HCT116 (cell line): ENCODE results near the gene NIPA2. TPM values are rescaled to one million over a fixed set of nuclear protein-coding genes. Genes with fewer than 3 reads are reported as not detected.

Experiments used
- ATAC-seq: fragments of 200-7000 bp; cut with Tn5 transposase; 2 replicates; pipeline ENCODE4 v1.9.1; 2020; ENCODE audit warnings: mild to moderate bottlenecking, moderate library complexity
- BruUV-seq: library from RNA; stranded (reverse); fragments of 400-500 nt; replicated peaks from 2 replicates; lab custom pipeline; 2021; lab: Mats Ljungman, UMichigan
- CTCF ChIA-PET: fragments of 300-600 bp; sonication (Branson Sonifier 250); formaldehyde crosslinking; loops from one replicate; lab custom pipeline; 2021; ENCODE audit warnings: antibody characterized with exemption; lab: Charles Lee
- POLR2A ChIA-PET: fragments of 300-600, 350-600 bp; sonication (Branson Sonifier 250); formaldehyde crosslinking; loops from one replicate; lab custom pipeline; 2021; ENCODE audit warnings: antibody characterized with exemption; lab: Charles Lee
- RAD21 ChIA-PET, 2 experiments: fragments of 300-600 bp; sonication (Branson Sonifier 250); formaldehyde crosslinking; loops; one replicate each; lab custom pipeline; 2023; ENCODE audit warnings: low total read pairs in 2 of 2; ENCODE audit not compliant: uncharacterized antibody in 2 of 2, unreplicated experiment in 2 of 2, low non-redundant PET in 1 of 2; lab: Charles Lee
- DNase-seq: peaks from one replicate; pipeline ENCODE4 v3.0.0-alpha.2; 2010; ENCODE audit warnings: low read depth, low spot score
- H2AFZ ChIP-seq: fragments of 200-600 bp; shearing (Covaris generic), sonication (generic); 2 replicates; pipeline ENCODE4 v1.6.1; 2017; ENCODE audit warnings: low read depth, mixed run types, mixed read lengths, antibody characterized with exemption, low read length; ENCODE audit not compliant: poor library complexity, severe bottlenecking
- H3K27ac ChIP-seq: 2 replicates; pipeline ENCODE4 v1.5.1; 2012; ENCODE audit warnings: low read depth, low read length
- H3K27me3 ChIP-seq: fragments of 200-600 bp; sonication (generic); 2 replicates; pipeline ENCODE4 v1.6.1; 2016; ENCODE audit warnings: mixed run types, low read length, mixed read lengths; ENCODE audit not compliant: insufficient read depth
- H3K36me3 ChIP-seq, 2 experiments: fragments of 200-500 bp in 1 of 2; fragments of 200-600 bp in 1 of 2; sonication (Bioruptor generic) in 1 of 2; sonication (generic) in 1 of 2; 2 replicates each; pipeline versions ENCODE4 v1.5.1 to v1.6.1; 2014 to 2016; ENCODE audit warnings: low read length in 2 of 2, inconsistent platforms in 1 of 2, mixed read lengths in 1 of 2, mixed run types in 1 of 2; ENCODE audit not compliant: insufficient read depth in 2 of 2, control insufficient read depth in 1 of 2
- H3K4me1 ChIP-seq, 2 experiments: fragments of 200-600 bp in 1 of 2; sonication (generic) in 1 of 2; 2 replicates each; pipeline versions ENCODE4 v1.5.1 to v1.6.1; 2012 to 2017; ENCODE audit warnings: low read length in 2 of 2, inconsistent platforms in 1 of 2, mild to moderate bottlenecking in 1 of 2, mixed read lengths in 1 of 2, mixed run types in 1 of 2, moderate library complexity in 1 of 2; ENCODE audit not compliant: insufficient read depth in 2 of 2, control insufficient read depth in 1 of 2
- H3K4me2 ChIP-seq: fragments of 200-600 bp; sonication (generic); 2 replicates; pipeline ENCODE4 v1.6.1; 2017; ENCODE audit warnings: mixed run types, low read length, mixed read lengths
- H3K4me3 ChIP-seq, 2 experiments: fragments of 200-600 bp in 1 of 2; sonication (generic) in 1 of 2; replicated peaks in 1 of 2; 2 replicates each; pipeline ENCODE4 v1.5.1; 2011 to 2016; ENCODE audit warnings: low read length in 2 of 2, control low read depth in 1 of 2, low read depth in 1 of 2, mild to moderate bottlenecking in 1 of 2, mixed read lengths in 1 of 2, mixed run types in 1 of 2
- H3K79me2 ChIP-seq: fragments of 200-600 bp; sonication (generic); 2 replicates; pipeline ENCODE4 v1.6.1; 2017; ENCODE audit warnings: mild to moderate bottlenecking, mixed run types, low read length, moderate library complexity, mixed read lengths; ENCODE audit not compliant: insufficient read depth
- H3K9ac ChIP-seq: fragments of 200-600 bp; sonication (generic); 2 replicates; pipeline ENCODE4 v1.6.1; 2016; ENCODE audit warnings: low read length, mixed read lengths
- H3K9me2 ChIP-seq: fragments of 200-600 bp; sonication (generic), shearing (Covaris generic); 2 replicates; pipeline ENCODE4 v1.6.1; 2017; ENCODE audit warnings: mixed run types, mild to moderate bottlenecking, moderate library complexity; ENCODE audit not compliant: insufficient read depth
- H3K9me3 ChIP-seq, 2 experiments: fragments of 200-500 bp in 1 of 2; fragments of 200-600 bp in 1 of 2; sonication (Bioruptor generic) in 1 of 2; sonication (generic) in 1 of 2; 2 replicates each; pipeline ENCODE4 v1.6.1; 2014 to 2017; ENCODE audit warnings: low read length in 2 of 2, mixed read lengths in 2 of 2, inconsistent platforms in 1 of 2, low read depth in 1 of 2, mild to moderate bottlenecking in 1 of 2, mixed run types in 1 of 2, moderate library complexity in 1 of 2; ENCODE audit not compliant: control insufficient read depth in 1 of 2, insufficient read depth in 1 of 2
- H4K20me1 ChIP-seq: fragments of 200-600 bp; sonication (generic), shearing (Covaris generic); 2 replicates; pipeline ENCODE4 v1.6.1; 2017; ENCODE audit warnings: mixed run types, mild to moderate bottlenecking, moderate library complexity; ENCODE audit not compliant: insufficient read depth
- CEBPB ChIP-seq: IDR thresholded peaks from 2 replicates; pipeline ENCODE4 v1.6.1; 2012; ENCODE audit warnings: low read depth
- ELF1 ChIP-seq: IDR thresholded peaks from 2 replicates; pipeline ENCODE4 v1.6.1; 2012; ENCODE audit warnings: low read depth, borderline replicate concordance
- EZH2 ChIP-seq: fragments of 200-600 bp; sonication (generic); IDR thresholded peaks from 2 replicates; pipeline ENCODE4 v1.6.1; 2017; ENCODE audit warnings: antibody characterized with exemption, mixed run types
- EZH2phosphoT487 ChIP-seq: fragments of 200-600 bp; IDR thresholded peaks from 2 replicates; pipeline ENCODE4 v1.6.1; 2018; ENCODE audit warnings: antibody characterized with exemption, borderline replicate concordance
- FOSL1 ChIP-seq: IDR thresholded peaks from 2 replicates; pipeline ENCODE4 v1.6.1; 2012; ENCODE audit warnings: low read depth
- JUND ChIP-seq: IDR thresholded peaks from 2 replicates; pipeline ENCODE4 v1.6.1; 2012
- POLR2A ChIP-seq: IDR thresholded peaks from 2 replicates; pipeline ENCODE4 v1.7.0; 2011; ENCODE audit warnings: borderline replicate concordance; ENCODE audit not compliant: insufficient read depth, insufficient read length; ENCODE audit errors: extremely low read depth
- POLR2AphosphoS5 ChIP-seq: IDR thresholded peaks from 2 replicates; pipeline ENCODE4 v1.6.1; 2011; ENCODE audit warnings: mild to moderate bottlenecking, low read depth, low read length, moderate library complexity
- SIN3A ChIP-seq: IDR thresholded peaks from 2 replicates; pipeline ENCODE4 v1.6.1; 2012; ENCODE audit warnings: low read depth
- SRF ChIP-seq: IDR thresholded peaks from 2 replicates; pipeline ENCODE4 v1.6.1; 2012; ENCODE audit warnings: low read depth
- TCF7L2 ChIP-seq: IDR thresholded peaks from 2 replicates; pipeline ENCODE4 v1.7.0; 2011; ENCODE audit warnings: borderline replicate concordance, inconsistent platforms; ENCODE audit not compliant: insufficient read depth, insufficient read length; ENCODE audit errors: extremely low read depth
- YY1 ChIP-seq: IDR thresholded peaks from 2 replicates; pipeline ENCODE4 v1.6.1; 2011; ENCODE audit warnings: low read length, low read depth, moderate library complexity, mild to moderate bottlenecking; ENCODE audit not compliant: insufficient replicate concordance; ENCODE audit errors: extremely low read depth
- ZFX ChIP-seq: fragments of 450-650 bp; IDR thresholded peaks from 2 replicates; pipeline ENCODE4 v1.6.1; 2017
- ZNF274 ChIP-seq: fragments of 200-500 bp; sonication (Bioruptor generic); IDR thresholded peaks from 2 replicates; pipeline ENCODE4 v1.6.1; 2014; ENCODE audit warnings: mild to moderate bottlenecking, low read depth, low read length, inconsistent platforms
- intact Hi-C: fragments of 100-400 bp; cut with micrococcal nuclease; formaldehyde crosslinking; loops from 2 replicates; pipeline ENCODE4 v1.10.0; 2022
- total RNA-seq: library from RNA; stranded (reverse); gene quantifications from one replicate; pipeline ENCODE4 v1.2.1, GENCODE V29; 2021; ENCODE audit not compliant: unreplicated experiment
- TF ChIP-seq, protein P1 (sequence below): IDR thresholded peaks from 2 replicates; pipeline ENCODE4 v1.6.1; 2012; ENCODE audit warnings: low read depth
- TF ChIP-seq, protein P2 (sequence below): IDR thresholded peaks from 2 replicates; pipeline ENCODE4 v1.6.1; 2012
- TF ChIP-seq, protein P3 (sequence below): IDR thresholded peaks from 2 replicates; pipeline ENCODE4 v1.6.1; 2012
- TF ChIP-seq, protein P4 (sequence below): IDR thresholded peaks from 2 replicates; pipeline ENCODE4 v1.6.1; 2011; ENCODE audit warnings: mild to moderate bottlenecking, low read length, moderate library complexity; ENCODE audit not compliant: insufficient replicate concordance; ENCODE audit errors: extremely low read depth
- TF ChIP-seq, protein P5 (sequence below), 3 experiments: fragments of 200-600 bp in 1 of 3; sonication (generic) in 1 of 3; IDR thresholded peaks in 2 of 3; conservative IDR thresholded peaks in 1 of 3; 2 replicates each; pipeline ENCODE4 v1.5.1; 2012 to 2017; ENCODE audit warnings: low read depth in 2 of 3, low read length in 2 of 3, antibody characterized with exemption in 1 of 3, borderline replicate concordance in 1 of 3, control low read depth in 1 of 3, mild to moderate bottlenecking in 1 of 3, mixed read lengths in 1 of 3, mixed run types in 1 of 3, moderate library complexity in 1 of 3; ENCODE audit not compliant: insufficient read depth in 1 of 3

Gene NIPA2
- total RNA-seq, 1 experiment from 2014 or later, result 54.4 TPM

DNA sequence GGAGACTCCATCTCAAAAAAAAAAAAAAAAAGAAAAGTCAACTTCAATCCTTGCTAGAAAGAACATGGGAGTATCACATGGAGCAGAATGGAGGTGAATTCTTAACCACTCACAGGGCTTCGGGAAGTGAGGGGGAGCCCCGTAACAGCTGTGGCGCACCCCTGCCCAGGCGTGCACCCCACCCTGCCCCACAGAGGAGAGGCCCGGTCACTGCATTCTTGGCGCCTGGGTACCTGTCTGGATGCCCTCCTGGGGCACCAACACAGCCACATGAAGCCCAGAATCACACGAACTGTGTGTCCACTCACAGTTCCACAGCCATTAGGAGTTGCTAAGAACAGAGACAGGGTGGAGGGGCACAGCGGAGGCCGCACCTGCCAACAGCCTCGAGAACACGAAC lies 51.8 kb downstream of the NIPA2 start:
- Histone ChIP-seq H3K36me3 (peaks cover 11 to 16% of the 10 kb centered on the region in 2 experiments; a peak in 3 of 4 replicates), H3K4me2 (no peak overlapping the region), H3K27me3 (no peaks in the 10 kb centered on the region), H3K9me3 (no peaks in the 10 kb centered on the region), H3K4me3 (no peak overlapping the region), H3K79me2 (no peaks in the 10 kb centered on the region), H3K9ac (no peak overlapping the region), H3K9me2 (no peaks in the 10 kb centered on the region), H4K20me1 (no peaks in the 10 kb centered on the region), H3K27ac (no peak overlapping the region), H3K4me1 (peaks cover 2 to 10% of the 10 kb centered on the region in 2 experiments; a peak in 3 of 4 replicates), H2AFZ (no peak overlapping the region)
- ChIA-PET CTCF (no interaction called here), RAD21 (no interaction called here), POLR2A (no interaction called here)
- DNase-seq, result no peak
- no peak for ATAC-seq
- BruUV-seq, result no TSS peak
- intact Hi-C loops, result no loop called here
- TF ChIP-seq POLR2AphosphoS5, result no peak
- TF ChIP-seq EZH2phosphoT487, result no peak
- no peak for TF ChIP-seq ZNF274
- TF ChIP-seq, protein P1, sequence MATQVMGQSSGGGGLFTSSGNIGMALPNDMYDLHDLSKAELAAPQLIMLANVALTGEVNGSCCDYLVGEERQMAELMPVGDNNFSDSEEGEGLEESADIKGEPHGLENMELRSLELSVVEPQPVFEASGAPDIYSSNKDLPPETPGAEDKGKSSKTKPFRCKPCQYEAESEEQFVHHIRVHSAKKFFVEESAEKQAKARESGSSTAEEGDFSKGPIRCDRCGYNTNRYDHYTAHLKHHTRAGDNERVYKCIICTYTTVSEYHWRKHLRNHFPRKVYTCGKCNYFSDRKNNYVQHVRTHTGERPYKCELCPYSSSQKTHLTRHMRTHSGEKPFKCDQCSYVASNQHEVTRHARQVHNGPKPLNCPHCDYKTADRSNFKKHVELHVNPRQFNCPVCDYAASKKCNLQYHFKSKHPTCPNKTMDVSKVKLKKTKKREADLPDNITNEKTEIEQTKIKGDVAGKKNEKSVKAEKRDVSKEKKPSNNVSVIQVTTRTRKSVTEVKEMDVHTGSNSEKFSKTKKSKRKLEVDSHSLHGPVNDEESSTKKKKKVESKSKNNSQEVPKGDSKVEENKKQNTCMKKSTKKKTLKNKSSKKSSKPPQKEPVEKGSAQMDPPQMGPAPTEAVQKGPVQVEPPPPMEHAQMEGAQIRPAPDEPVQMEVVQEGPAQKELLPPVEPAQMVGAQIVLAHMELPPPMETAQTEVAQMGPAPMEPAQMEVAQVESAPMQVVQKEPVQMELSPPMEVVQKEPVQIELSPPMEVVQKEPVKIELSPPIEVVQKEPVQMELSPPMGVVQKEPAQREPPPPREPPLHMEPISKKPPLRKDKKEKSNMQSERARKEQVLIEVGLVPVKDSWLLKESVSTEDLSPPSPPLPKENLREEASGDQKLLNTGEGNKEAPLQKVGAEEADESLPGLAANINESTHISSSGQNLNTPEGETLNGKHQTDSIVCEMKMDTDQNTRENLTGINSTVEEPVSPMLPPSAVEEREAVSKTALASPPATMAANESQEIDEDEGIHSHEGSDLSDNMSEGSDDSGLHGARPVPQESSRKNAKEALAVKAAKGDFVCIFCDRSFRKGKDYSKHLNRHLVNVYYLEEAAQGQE, result no peak
- TF ChIP-seq JUND, result no peak
- TF ChIP-seq SRF, result no peak
- TF ChIP-seq EZH2, result no peak
- no peak for TF ChIP-seq TCF7L2
- TF ChIP-seq, protein P2, sequence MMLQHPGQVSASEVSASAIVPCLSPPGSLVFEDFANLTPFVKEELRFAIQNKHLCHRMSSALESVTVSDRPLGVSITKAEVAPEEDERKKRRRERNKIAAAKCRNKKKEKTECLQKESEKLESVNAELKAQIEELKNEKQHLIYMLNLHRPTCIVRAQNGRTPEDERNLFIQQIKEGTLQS, result no peak
- TF ChIP-seq POLR2A, result no peak
- TF ChIP-seq, protein P3, sequence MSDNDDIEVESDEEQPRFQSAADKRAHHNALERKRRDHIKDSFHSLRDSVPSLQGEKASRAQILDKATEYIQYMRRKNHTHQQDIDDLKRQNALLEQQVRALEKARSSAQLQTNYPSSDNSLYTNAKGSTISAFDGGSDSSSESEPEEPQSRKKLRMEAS, result no peak
- TF ChIP-seq, protein P4, sequence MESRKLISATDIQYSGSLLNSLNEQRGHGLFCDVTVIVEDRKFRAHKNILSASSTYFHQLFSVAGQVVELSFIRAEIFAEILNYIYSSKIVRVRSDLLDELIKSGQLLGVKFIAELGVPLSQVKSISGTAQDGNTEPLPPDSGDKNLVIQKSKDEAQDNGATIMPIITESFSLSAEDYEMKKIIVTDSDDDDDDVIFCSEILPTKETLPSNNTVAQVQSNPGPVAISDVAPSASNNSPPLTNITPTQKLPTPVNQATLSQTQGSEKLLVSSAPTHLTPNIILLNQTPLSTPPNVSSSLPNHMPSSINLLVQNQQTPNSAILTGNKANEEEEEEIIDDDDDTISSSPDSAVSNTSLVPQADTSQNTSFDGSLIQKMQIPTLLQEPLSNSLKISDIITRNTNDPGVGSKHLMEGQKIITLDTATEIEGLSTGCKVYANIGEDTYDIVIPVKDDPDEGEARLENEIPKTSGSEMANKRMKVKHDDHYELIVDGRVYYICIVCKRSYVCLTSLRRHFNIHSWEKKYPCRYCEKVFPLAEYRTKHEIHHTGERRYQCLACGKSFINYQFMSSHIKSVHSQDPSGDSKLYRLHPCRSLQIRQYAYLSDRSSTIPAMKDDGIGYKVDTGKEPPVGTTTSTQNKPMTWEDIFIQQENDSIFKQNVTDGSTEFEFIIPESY, result no peak
- no peak for TF ChIP-seq YY1
- no peak for TF ChIP-seq CEBPB
- TF ChIP-seq, protein P5, sequence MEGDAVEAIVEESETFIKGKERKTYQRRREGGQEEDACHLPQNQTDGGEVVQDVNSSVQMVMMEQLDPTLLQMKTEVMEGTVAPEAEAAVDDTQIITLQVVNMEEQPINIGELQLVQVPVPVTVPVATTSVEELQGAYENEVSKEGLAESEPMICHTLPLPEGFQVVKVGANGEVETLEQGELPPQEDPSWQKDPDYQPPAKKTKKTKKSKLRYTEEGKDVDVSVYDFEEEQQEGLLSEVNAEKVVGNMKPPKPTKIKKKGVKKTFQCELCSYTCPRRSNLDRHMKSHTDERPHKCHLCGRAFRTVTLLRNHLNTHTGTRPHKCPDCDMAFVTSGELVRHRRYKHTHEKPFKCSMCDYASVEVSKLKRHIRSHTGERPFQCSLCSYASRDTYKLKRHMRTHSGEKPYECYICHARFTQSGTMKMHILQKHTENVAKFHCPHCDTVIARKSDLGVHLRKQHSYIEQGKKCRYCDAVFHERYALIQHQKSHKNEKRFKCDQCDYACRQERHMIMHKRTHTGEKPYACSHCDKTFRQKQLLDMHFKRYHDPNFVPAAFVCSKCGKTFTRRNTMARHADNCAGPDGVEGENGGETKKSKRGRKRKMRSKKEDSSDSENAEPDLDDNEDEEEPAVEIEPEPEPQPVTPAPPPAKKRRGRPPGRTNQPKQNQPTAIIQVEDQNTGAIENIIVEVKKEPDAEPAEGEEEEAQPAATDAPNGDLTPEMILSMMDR (IDR thresholded peaks at IDR 0.05 in 2 of 3, conservative IDR thresholded peaks at IDR 0.05 in 1 of 3; ENCODE audit: borderline replicate concordance in 1 of 3, insufficient read depth in 1 of 3, low read depth in 2 of 3, low read length in 2 of 3), result no peak
- no peak for TF ChIP-seq SIN3A
- TF ChIP-seq ZFX, result no peak
- TF ChIP-seq FOSL1, result no peak
- TF ChIP-seq ELF1, result no peak
